Retinal pigment epithelial cell (primary cell): ENCODE data around the gene BCKDHB.

Experiments
- DNase-seq: peaks from one replicate; pipeline ENCODE4 v3.0.0-alpha.2; 2010; ENCODE audit warnings: low read depth
- H3K4me3 ChIP-seq: 2 replicates; pipeline ENCODE4 v1.5.1; 2011; ENCODE audit warnings: mild to moderate bottlenecking, low read length, control low read depth, moderate library complexity
- CTCF ChIP-seq: conservative IDR thresholded peaks from 2 replicates; pipeline ENCODE4 v1.5.1; 2011; ENCODE audit warnings: low read depth, low read length, control low read depth, inconsistent platforms

The BCKDHB gene

DNA sequence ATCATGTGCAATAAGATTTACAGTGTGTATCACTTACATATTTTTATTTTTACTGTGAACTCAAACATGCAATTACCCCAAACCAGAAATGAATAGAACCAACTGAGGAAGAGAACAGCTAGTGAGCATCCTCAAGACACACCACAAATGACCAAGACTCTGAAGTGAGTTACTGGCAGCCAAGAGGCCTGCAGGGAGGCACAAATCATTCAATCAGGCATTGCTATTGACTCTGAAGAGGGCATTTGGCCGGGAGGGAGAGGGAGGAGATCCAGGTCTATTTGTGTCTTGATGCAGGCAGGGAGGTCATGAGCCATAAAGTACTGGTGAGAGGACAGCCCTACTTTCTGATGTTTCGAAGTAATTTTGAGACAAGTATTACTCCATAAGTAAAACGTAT is 257.7 kb downstream of the BCKDHB start:
- DNase-seq: no peak
- no peak overlapping the region for H3K4me3 ChIP-seq
- TF ChIP-seq CTCF: no peak

DNA sequence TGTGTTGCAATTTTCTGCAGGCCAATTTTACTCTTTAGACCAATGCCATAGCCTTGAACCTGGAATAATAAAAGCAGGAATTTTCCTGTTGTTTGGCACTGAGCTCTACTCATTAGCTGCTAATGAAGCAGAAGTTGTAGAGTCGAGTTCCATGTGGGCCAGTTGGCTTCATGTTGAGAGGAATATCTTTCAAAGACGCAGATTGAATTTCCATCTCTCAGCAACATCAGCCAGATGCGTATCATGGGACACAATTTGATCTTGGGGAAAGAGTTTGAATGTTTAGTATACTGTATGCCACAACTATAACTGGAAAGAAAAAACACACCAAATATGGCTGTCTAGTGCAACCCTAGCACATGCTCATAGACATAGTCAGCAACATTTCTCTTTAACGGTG is 259.6 kb downstream of the BCKDHB start:
- no peak overlapping the region for H3K4me3 ChIP-seq
- no peak for TF ChIP-seq CTCF
- DNase-seq: no peak

- no peak overlapping the region for H3K4me3 ChIP-seq
- TF ChIP-seq CTCF: no peak
- peak; percentile 65 for DNase-seq
These were observed 260.2 kb downstream of the BCKDHB start for GRCh38 chr6:80366714-80367113.

DNA sequence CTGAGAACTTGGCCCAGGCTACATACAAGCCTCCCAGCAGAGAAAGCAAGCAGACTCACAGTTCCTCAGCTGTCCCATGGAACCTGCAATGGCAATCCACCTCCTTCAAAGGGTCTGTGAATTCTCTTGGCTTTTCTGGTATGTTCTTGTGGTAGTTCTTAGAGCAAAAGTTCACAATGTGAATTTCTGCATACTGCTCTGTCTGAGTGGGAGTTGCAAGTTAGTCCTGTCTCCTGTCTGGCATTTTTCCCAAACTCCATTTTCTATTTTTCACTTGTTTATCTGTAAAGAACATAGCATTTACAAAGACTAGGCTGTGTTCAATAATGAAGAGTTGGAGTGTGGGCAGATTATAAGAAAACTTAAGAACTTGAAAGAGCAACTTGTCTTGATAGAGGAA is 269.9 kb downstream of the BCKDHB start:
- no peak overlapping the region for H3K4me3 ChIP-seq
- peak; percentile 3 for DNase-seq
- no peak for TF ChIP-seq CTCF

DNA sequence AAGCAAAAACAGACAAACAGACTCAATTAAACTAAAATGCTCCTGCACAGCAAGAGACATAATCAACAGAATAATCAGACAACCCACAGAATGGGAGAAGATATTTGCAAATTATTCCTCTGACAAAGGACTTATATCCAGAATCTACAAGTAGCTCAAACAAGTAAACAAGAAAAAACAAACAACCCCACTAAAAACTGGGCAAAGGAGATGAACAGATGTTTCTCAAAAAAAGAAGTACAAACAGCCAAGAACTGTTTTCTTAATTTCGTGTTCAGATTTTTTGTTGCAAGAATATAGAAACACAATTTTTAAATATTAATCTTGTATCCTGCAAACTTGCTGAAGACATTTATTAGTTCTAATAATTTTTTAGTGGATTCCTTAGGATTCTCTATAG is 274.1 kb downstream of the BCKDHB start:
- H3K4me3 ChIP-seq: no peak overlapping the region
- TF ChIP-seq CTCF: no peak
- DNase-seq: no peak

DNA sequence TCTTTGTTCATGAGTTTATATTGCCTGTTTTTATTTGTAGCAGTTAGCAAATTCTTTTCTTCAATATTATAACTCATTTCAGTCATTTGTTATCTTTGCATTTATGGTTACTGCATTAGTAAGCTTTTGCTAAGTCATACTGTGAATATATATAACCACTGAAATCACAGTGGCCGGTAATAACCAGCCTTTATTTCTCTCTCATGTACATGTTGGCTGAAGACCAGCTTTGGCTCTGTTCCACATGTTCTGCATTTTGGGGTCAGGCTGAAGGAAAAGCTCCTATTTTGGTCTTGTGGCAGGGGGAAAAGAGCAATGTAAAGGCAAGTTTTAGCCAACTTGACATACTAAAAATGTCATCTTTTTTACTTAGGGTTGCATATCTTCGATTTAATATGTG is 276.3 kb downstream of the BCKDHB start:
- peak; percentile 48 for DNase-seq

DNA sequence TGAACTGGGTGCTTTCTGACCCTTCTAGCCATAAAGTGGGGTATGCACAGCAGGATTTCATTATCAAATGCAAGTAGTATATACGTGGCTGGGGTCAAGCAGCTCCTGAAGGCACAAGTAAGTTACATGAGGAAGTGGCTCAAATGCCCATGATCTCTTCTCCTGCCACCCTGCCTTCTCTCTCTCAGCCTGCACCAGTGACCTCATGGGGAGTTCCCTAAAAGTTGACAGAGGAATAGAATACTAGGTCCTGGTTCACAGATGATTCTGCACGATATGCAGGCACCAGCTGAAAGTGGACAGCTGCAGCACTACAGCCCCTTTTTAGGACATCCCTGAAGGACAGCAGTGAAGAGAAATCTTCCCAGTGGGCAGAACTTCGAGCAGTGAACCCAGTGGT is 282.0 kb downstream of the BCKDHB start:
- no peak overlapping the region for H3K4me3 ChIP-seq
- no peak for DNase-seq
- no peak for TF ChIP-seq CTCF

More for the DNA sequence above, 276.3 kb downstream of the BCKDHB start:
- no peak overlapping the region for H3K4me3 ChIP-seq
- TF ChIP-seq CTCF: no peak
